ENCODE measurements around the gene SLC44A3.
"Not testable (repeated sequence)": the region's sequence is repeated elsewhere in the genome, so short reads cannot be mapped to it uniquely, and the experiment has no call there.

SLC44A3 gene

DNA sequence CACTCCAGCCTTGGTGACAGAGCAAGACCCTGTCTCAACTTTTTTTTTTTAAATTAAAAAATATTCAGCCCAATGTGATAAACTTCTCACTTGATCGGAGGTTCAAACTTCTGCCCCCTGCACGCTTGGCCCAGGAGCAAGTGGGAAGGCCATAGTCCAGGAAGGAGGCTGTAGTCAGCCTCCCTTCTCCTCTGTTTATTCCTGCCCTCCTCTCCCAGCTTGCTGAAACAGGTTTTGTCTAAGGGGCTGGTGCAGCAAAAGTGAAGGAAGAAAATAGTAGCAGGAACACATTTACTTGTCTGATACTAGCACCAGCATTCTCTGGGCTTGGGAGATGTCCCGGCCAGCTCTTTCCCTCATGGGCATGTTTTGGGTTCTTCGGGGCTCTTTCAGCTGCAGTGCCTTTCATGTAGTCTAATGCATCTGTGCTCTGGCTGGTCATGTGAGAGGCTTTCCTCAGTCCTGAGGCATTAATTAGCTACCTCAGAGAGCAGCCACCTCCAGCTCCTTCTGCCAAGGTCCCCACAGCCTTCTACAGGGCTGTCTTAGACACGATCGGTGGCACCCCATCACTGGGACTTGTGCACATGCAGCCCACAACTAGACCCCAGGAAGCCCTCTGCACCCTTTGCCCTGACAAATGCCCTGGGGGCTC is 12.9 kb downstream of the SLC44A3 start:
- no peak for DNase-seq

DNA sequence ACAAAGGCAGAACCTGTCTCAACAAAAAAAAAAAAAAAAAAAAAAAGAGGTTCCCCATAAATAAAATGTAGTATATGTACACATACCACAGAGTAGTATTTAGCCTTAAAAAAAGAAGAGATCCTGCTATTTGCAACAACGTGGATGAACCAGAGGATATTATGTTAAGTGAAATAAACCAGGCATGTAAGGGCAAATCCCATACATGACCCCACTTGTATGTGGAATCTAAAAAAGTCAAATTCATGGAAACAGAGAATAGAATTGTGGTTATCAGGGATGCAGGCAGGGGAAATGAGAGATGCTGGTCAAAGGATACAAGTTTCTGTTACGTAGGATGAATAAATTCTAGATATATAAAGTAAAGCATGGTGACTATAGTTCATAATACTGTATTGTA is 16.7 kb downstream of the SLC44A3 start:
- DNase-seq: no peak

DNA sequence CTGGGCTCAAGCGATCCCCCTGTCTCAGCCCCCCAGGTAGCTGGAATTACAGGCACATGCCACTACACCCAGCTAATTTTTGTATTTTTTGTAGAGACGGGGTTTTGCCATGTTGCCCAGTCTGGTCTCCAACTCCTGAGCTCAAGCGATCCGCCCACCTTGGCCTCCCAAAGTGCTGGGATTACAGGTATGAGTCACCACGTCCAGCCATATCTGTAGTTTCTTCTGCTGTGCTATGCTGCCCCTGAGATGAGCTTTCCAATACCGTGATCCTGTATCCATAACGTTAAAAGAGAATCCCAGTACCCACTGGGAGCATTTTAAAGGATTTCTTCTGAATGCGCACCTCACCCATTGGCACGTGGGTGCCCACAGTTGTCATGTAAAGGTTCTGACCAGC is 20.2 kb downstream of the SLC44A3 start:
- DNase-seq: not testable (repeated sequence)

DNA sequence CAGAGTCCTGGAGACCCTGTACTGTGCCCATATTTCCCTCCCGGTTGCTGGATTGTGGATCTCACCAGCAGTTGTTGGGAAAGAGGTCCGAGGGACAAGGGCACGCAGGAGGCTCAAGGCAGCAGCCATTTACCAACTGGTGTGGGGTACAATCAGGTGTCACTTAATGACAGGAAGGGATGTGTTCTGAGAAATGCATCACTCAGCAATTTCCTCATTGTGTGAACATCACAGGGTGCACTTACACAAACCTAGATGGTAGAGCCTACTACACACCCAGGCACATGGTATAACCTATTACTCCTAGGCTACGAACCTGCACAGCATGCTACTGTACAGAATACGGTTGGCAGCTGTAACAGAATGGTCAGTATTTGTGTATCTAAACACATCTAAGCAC is 20.7 kb downstream of the SLC44A3 start:
- DNase-seq: no peak

DNA sequence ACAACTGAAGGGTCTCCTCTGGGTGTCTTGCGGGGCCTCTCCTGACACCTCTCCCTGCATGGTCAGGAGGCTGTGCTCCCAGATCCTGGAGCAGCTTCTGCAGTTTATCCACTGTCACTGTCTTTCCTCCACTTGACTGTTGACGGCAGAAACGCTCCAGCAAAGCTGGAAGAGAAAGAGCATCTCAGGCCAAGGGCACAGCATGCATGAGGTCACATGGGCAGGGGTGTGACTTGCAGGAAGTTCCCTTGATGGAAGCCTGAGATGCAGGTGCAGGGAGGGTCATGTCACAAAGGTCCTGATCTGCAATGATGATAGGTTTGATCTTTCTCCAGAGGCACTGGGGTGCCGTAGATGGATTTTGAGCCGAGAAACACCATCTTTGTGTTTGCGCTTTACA is 23.3 kb downstream of the SLC44A3 start:
- DNase-seq: no peak

DNA sequence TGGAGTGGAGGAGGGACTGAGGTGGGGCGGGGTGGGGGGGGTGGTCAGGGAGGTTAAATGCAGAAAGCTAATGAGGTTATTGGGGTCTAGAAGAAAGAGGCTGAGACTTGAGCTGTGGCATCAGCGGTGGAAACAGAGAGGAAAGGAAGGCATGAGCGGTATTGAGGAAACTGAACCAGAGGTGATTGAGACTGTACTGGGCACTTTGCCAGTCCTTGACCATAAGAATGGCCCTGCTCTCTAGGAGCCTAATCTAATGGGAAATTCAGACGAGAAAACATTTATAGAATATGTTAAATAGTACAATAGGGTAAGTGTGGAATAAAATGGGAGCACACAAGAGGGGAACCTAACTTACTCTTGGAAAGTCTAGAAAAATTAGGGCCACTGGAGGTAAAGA is 23.7 kb downstream of the SLC44A3 start:
- DNase-seq: no peak

DNA sequence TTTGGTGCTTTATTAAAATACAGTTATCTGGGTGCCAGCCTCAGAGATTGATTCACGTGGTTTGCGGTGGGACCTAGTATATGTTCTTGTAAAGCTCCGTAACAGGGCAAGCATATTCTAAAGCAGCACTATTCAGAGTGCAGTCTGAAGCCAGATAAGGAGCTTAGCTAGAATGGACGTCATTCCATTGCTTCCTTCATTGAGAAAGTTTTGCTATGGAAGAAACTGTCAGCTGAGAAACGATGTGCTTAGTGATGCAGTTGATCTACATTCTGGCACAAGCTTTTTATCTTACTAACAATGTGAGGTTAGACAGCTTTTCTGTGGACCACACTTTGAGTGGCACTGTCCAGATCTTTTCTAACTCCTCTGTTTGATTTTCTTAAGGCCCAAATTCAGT is 26.2 kb downstream of the SLC44A3 start:
- no peak for DNase-seq

DNA sequence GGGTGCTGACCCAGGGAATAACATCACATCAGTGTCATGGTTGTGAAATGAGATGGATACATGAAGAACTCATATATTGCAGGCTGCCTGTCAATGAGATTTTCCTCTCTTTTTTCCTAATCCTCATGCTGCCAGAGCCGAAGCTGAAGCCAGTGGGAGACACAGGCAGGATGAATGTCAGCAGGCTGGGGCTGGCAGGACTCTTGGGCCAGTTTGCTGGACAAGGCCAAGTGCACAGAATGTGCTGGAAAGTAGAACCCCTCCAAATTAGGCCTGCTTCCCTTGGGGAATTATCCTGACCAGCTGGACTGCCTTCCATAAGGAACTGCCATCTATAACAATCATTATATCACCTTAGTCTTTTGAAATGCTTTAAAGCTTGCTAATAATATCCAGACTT is 31.4 kb downstream of the SLC44A3 start:
- peak in 15 of 56 donors; percentile 10 to 64 (median 30) for DNase-seq

DNA sequence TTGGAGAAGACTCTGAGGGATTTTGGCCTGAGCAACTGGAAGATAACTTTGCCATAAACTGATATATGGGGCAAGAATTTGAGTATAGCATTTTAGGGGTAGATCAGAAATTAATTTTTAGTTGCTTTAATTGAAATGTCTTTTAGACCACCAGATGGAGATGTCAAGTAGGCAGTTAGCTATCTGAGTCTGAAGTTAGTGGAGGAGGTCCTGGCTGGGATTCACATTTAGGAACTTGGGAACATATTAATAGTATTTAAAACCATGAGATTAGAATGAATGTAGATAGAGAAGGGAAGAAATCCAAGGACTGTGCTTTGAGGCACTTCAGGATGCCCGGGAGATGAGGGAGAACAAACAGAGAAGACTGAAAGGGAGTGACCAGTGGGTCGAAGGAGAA is 32.6 kb downstream of the SLC44A3 start:
- no peak for DNase-seq

DNA sequence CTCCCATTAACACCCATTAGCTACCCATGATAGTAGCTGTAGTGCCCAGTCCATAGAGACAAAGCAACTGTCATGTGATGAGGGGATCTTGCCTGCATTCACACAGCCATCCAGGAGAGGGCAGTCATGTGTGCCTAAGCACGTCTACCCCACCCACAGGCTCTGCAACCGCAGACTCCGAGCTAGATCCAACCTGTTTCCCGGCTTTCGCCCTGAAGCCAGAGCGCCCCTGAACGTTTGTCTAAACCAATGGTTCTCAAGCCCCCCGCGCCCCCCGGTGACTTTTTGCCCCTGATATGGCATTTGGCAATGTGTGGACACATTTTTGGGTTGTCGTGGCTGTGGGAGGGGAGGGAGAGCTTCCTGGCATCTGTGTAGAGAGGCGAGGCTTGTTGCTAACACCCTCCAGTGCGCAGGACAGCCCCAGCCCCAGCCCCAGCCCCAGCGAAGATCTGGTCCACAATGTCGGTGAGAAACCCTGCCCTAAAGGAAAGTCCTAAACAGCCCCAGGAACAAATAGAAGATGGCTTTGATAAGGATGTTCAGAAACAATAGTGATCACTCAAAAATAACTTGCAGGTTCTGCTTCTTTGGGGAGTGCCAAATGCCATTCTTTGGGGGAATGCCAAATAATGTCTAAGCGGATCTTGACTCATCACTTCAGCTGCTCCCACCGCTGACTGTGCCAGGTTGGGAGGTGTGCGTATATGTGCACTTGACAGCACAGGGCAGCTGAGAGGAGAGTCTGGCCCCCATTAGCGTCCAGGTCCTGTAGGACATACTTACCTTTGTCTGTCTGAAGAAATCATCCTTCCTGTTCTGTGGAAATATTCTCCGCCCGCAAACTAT is 34.5 kb downstream of the SLC44A3 start:
- peak in 55 of 56 donors; percentile 12 to 89 (median 73) for DNase-seq

DNA sequence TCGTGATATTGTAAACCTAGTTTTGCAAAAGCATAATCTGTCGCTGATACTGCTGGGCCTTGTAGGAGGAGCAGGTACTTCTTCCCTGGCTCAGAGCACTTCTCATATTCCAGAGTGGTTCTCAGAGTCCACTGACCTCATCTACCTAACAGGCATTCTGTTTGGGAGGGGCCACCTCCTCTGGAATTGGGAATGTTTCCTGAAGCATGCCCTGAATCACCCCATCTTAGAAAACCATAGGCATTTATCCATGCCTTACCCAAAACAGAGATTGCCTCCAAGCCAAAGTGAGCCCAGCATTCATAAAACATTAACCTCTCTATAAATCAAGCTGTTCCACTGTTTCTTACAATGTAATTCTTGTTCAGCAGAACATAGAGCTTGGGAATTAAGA is 35.1 kb downstream of the SLC44A3 start:
- peak in 1 of 56 donors; percentile 38 for DNase-seq

DNA sequence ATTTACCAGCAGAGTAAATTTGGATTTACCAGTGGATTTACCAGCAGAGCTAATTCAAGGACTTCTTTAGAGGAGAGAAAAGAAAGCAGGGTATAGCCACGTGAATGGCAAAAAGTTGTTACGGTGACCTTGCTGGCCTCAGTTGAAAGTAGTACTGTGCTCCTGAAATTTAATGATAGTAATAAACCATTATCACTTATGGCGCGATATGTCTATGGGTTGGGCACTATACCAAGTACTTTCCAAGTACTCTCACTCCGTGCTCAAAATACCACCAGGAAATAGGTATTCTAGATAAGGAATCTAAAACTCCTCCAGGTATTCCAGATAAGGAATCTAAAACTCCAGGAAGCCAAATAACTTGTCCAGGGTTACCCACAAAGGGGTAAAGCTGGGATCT is 35.8 kb downstream of the SLC44A3 start:
- DNase-seq: no peak

DNA sequence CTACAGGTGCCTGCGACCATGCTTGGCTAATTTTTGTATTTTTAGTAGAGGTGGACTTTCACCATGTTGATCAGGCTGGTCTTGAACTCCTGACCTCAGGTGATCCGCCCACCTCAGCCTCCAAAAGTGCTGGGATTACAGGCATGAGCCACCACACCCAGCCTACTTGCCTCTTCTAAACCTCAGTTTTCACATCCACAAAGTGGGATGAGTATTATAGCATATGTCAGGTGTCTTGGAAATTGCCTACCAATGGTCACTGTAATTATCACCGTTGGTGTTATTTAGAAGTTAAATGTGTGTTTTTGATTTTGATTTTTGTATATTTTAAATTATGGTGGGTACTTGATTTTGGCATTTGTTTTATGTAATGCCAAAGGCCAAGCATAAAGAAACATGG is 36.7 kb downstream of the SLC44A3 start:
- DNase-seq: no peak

DNA sequence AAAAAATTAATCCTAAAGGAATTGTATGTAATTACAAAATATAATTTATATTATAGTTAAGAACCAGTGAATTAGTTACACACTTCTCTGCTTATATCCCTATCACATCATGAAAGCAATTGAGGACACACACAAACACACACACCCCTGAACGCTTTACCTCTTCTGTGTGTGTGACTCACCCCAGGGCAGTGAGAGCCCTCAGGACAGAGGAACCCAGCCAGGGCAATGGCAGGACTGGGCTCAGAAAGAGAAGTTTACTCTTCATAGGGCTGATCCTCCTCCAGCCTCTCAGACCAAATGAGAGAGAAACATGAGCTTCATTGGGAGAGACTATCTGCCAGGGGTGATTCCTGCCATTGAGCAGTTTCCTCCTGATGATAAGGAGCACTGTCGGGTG is 38.1 kb downstream of the SLC44A3 start:
- DNase-seq: no peak

DNA sequence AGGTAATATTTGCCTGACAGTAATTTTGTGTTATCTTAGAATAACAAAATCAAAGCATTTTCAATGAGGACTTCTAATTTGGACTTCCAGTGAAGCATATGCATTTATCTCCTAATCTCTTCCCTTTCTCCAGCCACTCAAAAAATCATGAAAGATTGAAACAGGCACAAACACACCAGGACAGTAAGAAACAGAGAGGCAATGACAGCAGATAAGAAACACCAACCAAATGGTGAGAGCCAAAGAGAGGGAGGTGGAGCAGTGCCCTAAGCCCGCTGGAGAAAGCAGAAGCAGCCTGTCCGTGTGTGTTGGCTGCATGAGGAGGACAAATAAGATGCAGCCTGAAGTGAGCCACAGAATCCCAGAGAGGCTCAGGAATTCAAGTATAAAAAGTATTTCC is 39.0 kb downstream of the SLC44A3 start:
- DNase-seq: no peak

DNA sequence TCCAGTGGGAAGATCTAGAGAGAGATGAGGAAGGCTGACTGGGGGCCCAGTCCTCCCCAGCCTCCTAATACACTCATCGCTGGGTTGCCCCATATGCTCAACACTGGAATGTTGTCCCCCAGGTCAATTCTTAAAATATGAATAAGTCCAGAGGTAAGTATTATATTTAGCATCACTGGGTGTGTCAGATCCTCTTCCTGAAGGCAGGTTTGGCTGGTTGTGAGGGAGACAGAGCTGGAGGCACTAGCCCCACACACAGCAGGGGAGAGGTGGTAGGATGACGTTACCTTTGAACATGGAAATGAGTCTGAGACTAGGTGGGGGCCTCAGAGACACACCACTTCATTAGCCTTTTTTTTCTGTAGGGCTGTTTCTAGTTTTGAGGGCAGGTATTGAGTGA is 42.6 kb downstream of the SLC44A3 start:
- no peak for DNase-seq

DNA sequence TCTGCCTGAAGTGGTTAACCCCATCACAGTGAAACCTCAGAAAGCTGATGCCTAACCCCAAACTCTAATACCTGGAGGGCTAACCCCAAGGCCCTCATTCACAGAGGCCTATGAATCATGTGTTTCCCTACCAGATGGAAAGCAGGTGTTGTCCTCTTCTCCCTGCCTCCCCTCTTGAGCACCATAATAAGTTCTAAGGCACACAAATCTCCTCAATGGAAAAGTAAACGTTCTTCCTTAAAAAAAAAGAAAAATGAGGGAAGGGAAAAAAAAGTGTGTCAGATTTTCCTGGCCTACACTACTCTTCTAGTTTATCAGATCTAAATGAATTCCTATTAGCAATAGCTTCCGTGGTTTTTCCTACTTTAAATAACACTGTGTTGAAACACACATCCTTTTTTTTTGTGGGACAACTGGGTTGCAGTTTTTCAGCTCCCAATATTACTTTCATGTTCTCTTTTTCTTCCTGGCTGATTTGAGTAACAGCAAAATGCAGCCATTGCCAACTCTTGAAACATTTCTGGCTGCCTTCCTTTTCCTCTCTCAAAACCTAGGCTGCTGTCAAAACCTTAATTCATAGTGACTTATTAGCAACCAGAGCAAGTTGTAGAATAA is 43.2 kb downstream of the SLC44A3 start:
- peak in 3 of 56 donors; percentile 40 to 55 (median 52) for DNase-seq

DNA sequence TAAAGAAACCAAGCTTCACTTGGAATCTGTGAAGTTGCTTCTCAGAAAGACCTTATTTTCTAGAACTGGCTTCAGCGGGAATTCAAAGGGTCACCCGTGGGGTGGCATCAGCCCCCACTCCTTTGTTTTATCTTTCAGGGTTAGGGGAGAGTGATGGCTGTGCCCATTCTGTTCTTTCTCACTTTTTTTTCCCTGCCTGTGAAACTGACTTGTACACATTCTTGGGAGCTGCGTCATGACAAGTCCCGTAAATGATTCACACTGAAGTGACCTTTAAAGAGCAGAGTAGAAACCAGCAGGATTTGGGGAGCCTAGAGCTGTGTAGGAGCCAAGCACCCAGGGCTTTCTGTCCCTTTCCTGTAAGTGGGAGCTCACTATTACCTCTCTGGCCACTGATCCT is 43.8 kb downstream of the SLC44A3 start:
- DNase-seq: peak in 23 of 56 donors; percentile 4 to 64 (median 36)

DNA sequence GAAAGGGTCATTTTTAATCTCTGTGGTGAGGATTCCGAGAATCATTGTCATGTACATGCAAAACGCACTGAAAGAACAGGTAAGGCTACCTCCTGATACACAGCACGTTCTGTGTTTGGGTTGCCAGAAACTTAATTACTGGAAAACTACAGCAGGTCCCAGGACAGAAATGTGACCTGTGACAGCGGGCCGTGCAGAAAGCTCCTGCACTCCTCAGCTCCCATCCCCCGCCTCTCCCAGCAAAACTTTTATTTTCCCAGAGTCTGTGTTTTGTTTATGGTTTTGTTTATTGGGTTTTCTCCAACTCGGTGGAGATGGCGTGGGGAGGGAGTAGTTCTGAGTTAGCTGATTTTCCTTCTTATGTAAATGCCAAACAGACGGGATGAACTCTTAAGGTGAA is 44.7 kb downstream of the SLC44A3 start:
- no peak for DNase-seq

DNA sequence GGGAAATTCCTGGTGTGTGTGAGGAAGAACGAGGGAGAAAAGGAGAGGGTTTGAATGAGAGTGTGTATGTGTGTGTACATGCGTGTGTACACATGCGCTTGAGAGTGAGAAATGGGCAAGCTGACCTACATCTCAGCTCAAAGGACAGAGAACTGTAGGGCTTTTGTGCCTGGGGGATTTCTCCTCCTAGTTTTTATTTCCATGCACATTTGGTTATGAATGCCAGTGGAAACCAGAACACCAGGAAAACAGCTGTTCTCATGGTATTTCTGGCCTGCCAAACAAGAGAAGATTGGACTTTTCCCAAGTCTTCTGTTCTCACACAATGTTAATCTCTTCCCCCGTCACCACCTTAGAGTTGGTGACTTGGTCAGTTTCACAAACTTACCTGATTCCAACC is 45.2 kb downstream of the SLC44A3 start:
- DNase-seq: peak in 8 of 56 donors; percentile 7 to 44 (median 12)

DNA sequence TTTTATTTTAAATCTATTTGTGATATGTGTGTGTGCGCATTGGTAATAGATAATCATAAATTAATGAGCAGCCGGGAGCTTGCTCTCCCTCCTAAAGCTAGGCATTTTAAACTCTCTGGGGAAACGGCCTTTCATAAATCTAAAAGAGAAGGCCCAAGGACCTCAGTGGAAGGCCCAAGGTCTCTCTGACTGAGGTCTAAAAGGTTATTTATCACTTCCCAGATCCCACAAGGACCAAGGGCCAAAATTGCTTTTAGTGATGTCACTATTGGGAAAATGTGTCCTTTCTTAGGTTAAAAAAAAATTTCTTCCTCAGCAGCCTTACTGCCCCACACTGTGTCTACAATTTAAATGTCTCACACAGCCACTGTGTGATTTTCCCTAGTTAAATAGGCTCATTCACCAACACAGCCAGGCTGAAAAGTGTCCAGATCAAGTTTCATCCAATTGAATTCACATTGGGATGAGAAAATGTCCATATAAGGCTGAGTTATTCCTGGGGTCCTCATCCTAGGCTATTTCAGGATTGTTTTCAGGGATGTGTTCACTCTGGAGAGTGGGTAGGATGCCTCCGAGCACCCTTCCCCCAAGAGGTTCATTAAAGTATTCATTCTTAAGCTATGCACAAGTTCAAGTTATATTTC is 46.1 kb downstream of the SLC44A3 start:
- peak in 3 of 56 donors; percentile 13 to 26 (median 24) for DNase-seq

DNA sequence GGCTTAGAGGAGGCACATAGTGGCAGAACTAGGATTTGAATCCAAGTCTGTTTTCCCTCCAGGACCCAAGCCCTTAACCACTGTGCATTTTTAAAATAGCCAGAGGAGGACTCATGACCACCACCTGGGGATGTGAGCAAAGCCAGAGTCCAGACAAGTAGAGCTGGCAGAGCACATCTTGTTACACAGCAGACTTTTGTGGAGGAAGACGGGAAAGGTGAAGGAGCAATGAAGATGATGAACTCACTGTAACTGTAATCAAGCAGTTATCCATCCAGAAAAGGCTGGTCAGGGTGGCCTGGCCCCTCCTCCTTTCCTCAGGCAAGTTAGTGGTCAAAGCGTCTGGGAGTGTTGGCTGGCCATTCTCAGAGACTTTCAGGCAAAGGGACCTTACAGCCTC is 50.9 kb downstream of the SLC44A3 start:
- DNase-seq: no peak
